GM19239 (cell line): ENCODE data around the gene ZBTB1.
"Not testable (repeated sequence)": the region's sequence is repeated elsewhere in the genome, so short reads cannot be mapped to it uniquely, and the experiment has no call there.

Experiments used
- DNase-seq: peaks from one replicate; pipeline ENCODE4 v3.0.0; 2011; ENCODE audit warnings: low spot score; ENCODE audit not compliant: insufficient read length
- FAIRE-seq: peaks from 2 replicates; lab custom pipeline; 2011; peaks lifted over from hg19 to GRCh38; lab: Jason Lieb, UNC

The ZBTB1 gene

GRCh38 chr14:64520699-64521098, 16.1 kb downstream of the ZBTB1 start:
- FAIRE-seq (no peak), DNase-seq (no peak)

GRCh38 chr14:64522591-64523355, 18.2 kb downstream of the ZBTB1 start:
- FAIRE-seq (peak; percentile 14), DNase-seq (no peak)

- FAIRE-seq (no peak), DNase-seq (no peak)
Observed at GRCh38 chr14:64525354-64525753, 20.8 kb downstream of the ZBTB1 start.

- FAIRE-seq: no peak
Observed at GRCh38 chr14:64531567-64531966, 27.0 kb downstream of the ZBTB1 start.

GRCh38 chr14:64536488-64537245, 32.1 kb downstream of the ZBTB1 start:
- DNase-seq (no peak), FAIRE-seq (no peak)

More at GRCh38 chr14:64531567-64531966, 27.0 kb downstream of the ZBTB1 start:
- DNase-seq: no peak

GRCh38 chr14:64540208-64541202, 35.9 kb downstream of the ZBTB1 start, which contains the start of gene HSPA2:
Gene HSPA2 (plus strand): TSS chr14:64540741. CDS start chr14:64540850, 109 bp downstream.
- FAIRE-seq: peak; percentile 97

GRCh38 chr14:64541261-64541971, 36.8 kb downstream of the ZBTB1 start:
- no peak for FAIRE-seq
- DNase-seq: no peak

More at GRCh38 chr14:64540208-64541202, 35.9 kb downstream of the ZBTB1 start, which contains the start of gene HSPA2:
- peak; percentile 89 for DNase-seq

- DNase-seq (no peak), FAIRE-seq (no peak)
Observed at GRCh38 chr14:64541972-64542835, 37.6 kb downstream of the ZBTB1 start.

- DNase-seq (no peak), FAIRE-seq (no peak)
Observed at GRCh38 chr14:64542836-64543201, 38.2 kb downstream of the ZBTB1 start.

GRCh38 chr14:64544607-64545312, 40.2 kb downstream of the ZBTB1 start:
- no peak for FAIRE-seq

GRCh38 chr14:64549016-64549415, 44.4 kb downstream of the ZBTB1 start:
- DNase-seq (no peak), FAIRE-seq (no peak)

More at GRCh38 chr14:64544607-64545312, 40.2 kb downstream of the ZBTB1 start:
- DNase-seq: no peak

- DNase-seq (no peak), FAIRE-seq (no peak)
Observed at GRCh38 chr14:64549791-64550620, 45.4 kb downstream of the ZBTB1 start, which contains the start of gene PPP1R36. Gene PPP1R36 (plus strand): TSS chr14:64549961. CDS start chr14:64549998, 37 bp downstream.

- FAIRE-seq (no peak), DNase-seq (no peak)
Observed at GRCh38 chr14:64550621-64551333, 46.2 kb downstream of the ZBTB1 start.

- DNase-seq (no peak), FAIRE-seq (no peak)
Observed at GRCh38 chr14:64554556-64554955, 50.0 kb downstream of the ZBTB1 start.

- FAIRE-seq (no peak), DNase-seq (no peak)
Observed at GRCh38 chr14:64556526-64556925, 52.0 kb downstream of the ZBTB1 start.

- not testable (repeated sequence) for FAIRE-seq, DNase-seq
Observed at GRCh38 chr14:64558216-64558615, 53.6 kb downstream of the ZBTB1 start.
